SK-N-MC (cell line): ENCODE measurements around the gene CTAGE9.

ENCODE experiments used
- DNase-seq: peaks from one replicate; pipeline ENCODE4 v3.0.0-alpha.2; 2011; ENCODE audit warnings: low read depth, low spot score
- H3K27ac ChIP-seq: fragments of 200-600 bp; sonication (generic); 2 replicates; pipeline ENCODE4 v1.5.1; 2016; ENCODE audit warnings: mixed run types
- H3K36me3 ChIP-seq: fragments of 200-600 bp; sonication (generic); 2 replicates; pipeline ENCODE4 v1.6.1; 2017; ENCODE audit warnings: antibody characterized with exemption, low read length, mixed read lengths; ENCODE audit not compliant: insufficient read depth
- H3K4me3 ChIP-seq: fragments of 200-600 bp; sonication (generic); 2 replicates; pipeline ENCODE4 v1.5.1; 2016
- H3K9ac ChIP-seq: fragments of 200-600 bp; sonication (generic); 2 replicates; pipeline ENCODE4 v1.8.0; 2017; ENCODE audit warnings: mixed run types, mixed read lengths; ENCODE audit not compliant: insufficient read length
- H3K9me3 ChIP-seq: fragments of 200-600 bp; sonication (generic); 2 replicates; pipeline ENCODE4 v1.6.1; 2017; ENCODE audit warnings: low read depth, mild to moderate bottlenecking, antibody characterized with exemption, low read length, moderate library complexity, mixed read lengths
- EZH2 ChIP-seq: fragments of 200-600 bp; sonication (generic); IDR thresholded peaks from one replicate; pipeline ENCODE4 v1.6.1; 2017; ENCODE audit warnings: antibody characterized with exemption
- FOXP2 ChIP-seq: optimal IDR thresholded peaks from 2 replicates; pipeline ENCODE3; 2011; ENCODE audit warnings: mild to moderate bottlenecking, moderate library complexity; ENCODE audit not compliant: insufficient read depth; ENCODE audit errors: extremely low read length, control extremely low read depth
- POLR2AphosphoS5 ChIP-seq: IDR thresholded peaks from 2 replicates; pipeline ENCODE4 v1.6.1; 2012; ENCODE audit warnings: mild to moderate bottlenecking, low read depth, low read length, borderline replicate concordance

CTAGE9 gene

GRCh38 chr6:131688286-131688685, 22.5 kb downstream of the CTAGE9 start:
- Histone ChIP-seq H3K27ac (peak overlapping the region; percentile 22; the same call in 1 of the 2 replicates), H3K9ac (no peak overlapping the region), H3K4me3 (no peak overlapping the region), H3K9me3 (no peaks in the 10 kb centered on the region), H3K36me3 (no peaks in the 10 kb centered on the region)
- no peak for DNase-seq
- no peak for TF ChIP-seq POLR2AphosphoS5
- no peak for TF ChIP-seq FOXP2

GRCh38 chr6:131687022-131687421, 23.8 kb downstream of the CTAGE9 start:
- DNase-seq = no peak
- H3K9me3 ChIP-seq = no peaks in the 10 kb centered on the region
- H3K36me3 ChIP-seq = no peaks in the 10 kb centered on the region
- H3K27ac ChIP-seq = no peak overlapping the region
- no peak overlapping the region for H3K9ac ChIP-seq
- TF ChIP-seq POLR2AphosphoS5 = no peak
- no peak for TF ChIP-seq EZH2
- no peak for TF ChIP-seq FOXP2
- no peak overlapping the region for H3K4me3 ChIP-seq

GRCh38 chr6:131685266-131685780, 25.5 kb downstream of the CTAGE9 start:
- TF ChIP-seq FOXP2 (no peak), POLR2AphosphoS5 (no peak), EZH2 (no peak)
- Histone ChIP-seq H3K9ac (no peak overlapping the region), H3K9me3 (no peaks in the 10 kb centered on the region), H3K27ac (no peak overlapping the region), H3K36me3 (peaks cover 9% of the 10 kb centered on the region), H3K4me3 (no peak overlapping the region)
- DNase-seq = no peak

GRCh38 chr6:131683479-131683878, 27.3 kb downstream of the CTAGE9 start:
- Histone ChIP-seq H3K36me3 (peaks cover 9% of the 10 kb centered on the region), H3K4me3 (no peak overlapping the region), H3K9ac (no peak overlapping the region), H3K27ac (no peak overlapping the region), H3K9me3 (no peaks in the 10 kb centered on the region)
- TF ChIP-seq FOXP2 = no peak
- TF ChIP-seq POLR2AphosphoS5 = no peak
- TF ChIP-seq EZH2 = no peak
- no peak for DNase-seq

- TF ChIP-seq FOXP2 = no peak
- no peak for TF ChIP-seq POLR2AphosphoS5
- TF ChIP-seq EZH2 = no peak
- no peak for DNase-seq
- Histone ChIP-seq H3K4me3 (no peak overlapping the region), H3K27ac (no peak overlapping the region), H3K9me3 (no peaks in the 10 kb centered on the region), H3K36me3 (peaks cover 14% of the 10 kb centered on the region), H3K9ac (no peak overlapping the region)
Observed at GRCh38 chr6:131682442-131682841, 28.4 kb downstream of the CTAGE9 start.

GRCh38 chr6:131681585-131681984, 29.2 kb downstream of the CTAGE9 start:
- DNase-seq = no peak
- Histone ChIP-seq H3K27ac (no peak overlapping the region), H3K9me3 (no peaks in the 10 kb centered on the region), H3K9ac (no peak overlapping the region), H3K4me3 (no peak overlapping the region), H3K36me3 (peaks cover 14% of the 10 kb centered on the region)
- TF ChIP-seq EZH2 (no peak), FOXP2 (no peak), POLR2AphosphoS5 (no peak)

GRCh38 chr6:131680868-131681267, 29.9 kb downstream of the CTAGE9 start:
- no peak for DNase-seq
- no peak overlapping the region for H3K4me3 ChIP-seq
- no peak for TF ChIP-seq FOXP2
- TF ChIP-seq EZH2 = no peak
- TF ChIP-seq POLR2AphosphoS5 = no peak
- H3K36me3 ChIP-seq = peaks cover 14% of the 10 kb centered on the region
- no peaks in the 10 kb centered on the region for H3K9me3 ChIP-seq
- H3K9ac ChIP-seq = no peak overlapping the region
- H3K27ac ChIP-seq = no peak overlapping the region

- no peaks in the 10 kb centered on the region for H3K9me3 ChIP-seq
- no peak for TF ChIP-seq FOXP2
- no peak for TF ChIP-seq EZH2
- no peak for TF ChIP-seq POLR2AphosphoS5
- no peak overlapping the region for H3K9ac ChIP-seq
- no peak overlapping the region for H3K27ac ChIP-seq
- no peak overlapping the region for H3K4me3 ChIP-seq
- DNase-seq = no peak
- H3K36me3 ChIP-seq = peaks cover 14% of the 10 kb centered on the region
Observed at GRCh38 chr6:131678442-131678841, 32.4 kb downstream of the CTAGE9 start.

GRCh38 chr6:131673184-131673583, 37.6 kb downstream of the CTAGE9 start:
- no peak for DNase-seq
- TF ChIP-seq FOXP2 = no peak
- TF ChIP-seq EZH2 = no peak
- no peak for TF ChIP-seq POLR2AphosphoS5
- Histone ChIP-seq H3K4me3 (no peak overlapping the region), H3K9ac (no peak overlapping the region), H3K9me3 (no peaks in the 10 kb centered on the region), H3K36me3 (0 out of 2 replicates have a peak, but pooled peaks cover 2% of the 10 kb centered on the region), H3K27ac (no peak overlapping the region)
